Ascending aorta (tissue), 2 donors: ENCODE results near the gene BLOC1S5. TPM values are rescaled to one million over a fixed set of nuclear protein-coding genes. Genes with fewer than 3 reads are reported as not detected.

Source experiments
- DNase-seq, 2 donors: peaks; one replicate each; pipeline ENCODE4 v3.0.0-alpha.2; 2019; ENCODE audit warnings: low spot score in 2 of 2
- H3K27ac ChIP-seq, 2 donors: fragments of 200-600 bp; sonication (generic); one replicate each; pipeline ENCODE4 v1.5.1; 2016 to 2017; ENCODE audit warnings: mild to moderate bottlenecking in 1 of 2
- H3K27me3 ChIP-seq: fragments of 200-600 bp; sonication (generic); one replicate; pipeline ENCODE4 v1.5.1; 2017
- H3K36me3 ChIP-seq, 2 donors: fragments of 200-600 bp; sonication (generic); one replicate each; pipeline ENCODE4 v1.5.1; 2016
- H3K4me1 ChIP-seq, 2 donors: fragments of 200-600 bp; sonication (generic); one replicate each; pipeline ENCODE4 v1.5.1; 2016 to 2017; ENCODE audit warnings: mild to moderate bottlenecking in 1 of 2
- H3K4me3 ChIP-seq, 2 donors: fragments of 200-600 bp; sonication (generic); one replicate each; pipeline ENCODE4 v1.5.1; 2016 to 2017; ENCODE audit warnings: mild to moderate bottlenecking in 1 of 2
- H3K9me3 ChIP-seq, 2 donors: fragments of 200-600 bp; sonication (generic); one replicate each; pipeline ENCODE4 v1.5.1; 2016
- intact Hi-C: fragments of 100-400 bp; cut with DNase I; formaldehyde crosslinking; loops from one replicate; pipeline ENCODE4 v1.15.1; 2023
- total RNA-seq: library from RNA; depleted of rRNA; stranded (reverse); fragments of >200 nt; gene quantifications from one replicate; pipeline ENCODE4 v1.1.0, GENCODE V29; 2016
- TF ChIP-seq, protein P1 (sequence below), 3 experiments: fragments of 200-600 bp in 2 of 3; fragments of 450-650 bp in 1 of 3; sonication (generic) in 2 of 3; IDR thresholded peaks; one replicate each; pipeline ENCODE4 v1.5.1; 2016 to 2019; ENCODE audit warnings: antibody characterized with exemption in 3 of 3, mild to moderate bottlenecking in 1 of 3, moderate library complexity in 1 of 3

The BLOC1S5 gene
- total RNA-seq, 1 donor from 2014 or later = 13.3 TPM

DNA sequence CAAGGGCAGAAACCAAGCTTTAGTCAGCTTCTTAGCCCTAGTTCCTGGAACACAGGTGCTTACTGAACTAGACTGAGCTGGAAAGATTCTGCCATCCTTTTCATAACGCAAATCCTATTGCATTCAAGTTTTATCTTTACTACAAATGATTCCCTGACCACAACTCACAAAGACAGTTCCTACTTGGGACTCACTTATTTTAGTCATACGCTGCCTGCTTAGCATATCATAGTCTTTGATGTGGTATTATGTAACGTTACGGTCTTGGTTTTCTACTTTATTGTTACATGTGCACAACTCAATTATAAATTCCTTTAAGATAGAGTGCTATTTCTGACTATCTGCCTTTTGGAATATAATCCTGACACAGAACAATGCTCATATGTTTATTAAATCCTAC is 59.1 kb downstream of the BLOC1S5 start:
- no peaks in the 10 kb centered on the region for H3K4me1 ChIP-seq
- DNase-seq = no peak
- TF ChIP-seq, protein P1, sequence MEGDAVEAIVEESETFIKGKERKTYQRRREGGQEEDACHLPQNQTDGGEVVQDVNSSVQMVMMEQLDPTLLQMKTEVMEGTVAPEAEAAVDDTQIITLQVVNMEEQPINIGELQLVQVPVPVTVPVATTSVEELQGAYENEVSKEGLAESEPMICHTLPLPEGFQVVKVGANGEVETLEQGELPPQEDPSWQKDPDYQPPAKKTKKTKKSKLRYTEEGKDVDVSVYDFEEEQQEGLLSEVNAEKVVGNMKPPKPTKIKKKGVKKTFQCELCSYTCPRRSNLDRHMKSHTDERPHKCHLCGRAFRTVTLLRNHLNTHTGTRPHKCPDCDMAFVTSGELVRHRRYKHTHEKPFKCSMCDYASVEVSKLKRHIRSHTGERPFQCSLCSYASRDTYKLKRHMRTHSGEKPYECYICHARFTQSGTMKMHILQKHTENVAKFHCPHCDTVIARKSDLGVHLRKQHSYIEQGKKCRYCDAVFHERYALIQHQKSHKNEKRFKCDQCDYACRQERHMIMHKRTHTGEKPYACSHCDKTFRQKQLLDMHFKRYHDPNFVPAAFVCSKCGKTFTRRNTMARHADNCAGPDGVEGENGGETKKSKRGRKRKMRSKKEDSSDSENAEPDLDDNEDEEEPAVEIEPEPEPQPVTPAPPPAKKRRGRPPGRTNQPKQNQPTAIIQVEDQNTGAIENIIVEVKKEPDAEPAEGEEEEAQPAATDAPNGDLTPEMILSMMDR (IDR thresholded peaks at IDR 0.05) = no peak
- intact Hi-C loops = loop anchor here (5.0 kb wide), 1 partner anchor 283 kb away; no protein-coding TSS in a partner anchor
- no peaks in the 10 kb centered on the region for H3K9me3 ChIP-seq
- H3K27ac ChIP-seq = no peak overlapping the region
- no peak overlapping the region for H3K4me3 ChIP-seq
- peaks cover 0 to 5% of the 10 kb centered on the region in 2 donors for H3K36me3 ChIP-seq
- no peaks in the 10 kb centered on the region for H3K27me3 ChIP-seq

DNA sequence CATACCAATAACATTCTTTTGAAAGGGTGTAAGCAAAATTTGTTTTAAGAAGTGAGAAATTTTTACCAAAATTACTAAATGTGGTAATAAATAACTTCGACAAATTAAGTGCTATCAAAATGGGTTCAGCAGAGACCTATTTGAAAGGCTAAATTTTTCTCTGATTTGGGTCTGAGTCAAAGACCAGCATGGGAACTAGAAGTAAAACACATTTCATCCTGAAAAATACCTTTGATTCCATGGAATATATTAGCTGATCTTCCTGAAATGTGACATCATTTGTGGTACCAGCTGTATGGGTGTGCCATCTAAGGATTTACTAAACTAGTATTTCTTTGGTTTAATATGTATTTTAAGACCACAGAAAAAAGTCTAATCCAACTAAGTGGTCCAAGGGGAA is 63.6 kb downstream of the BLOC1S5 start:
- intact Hi-C loops = no loop called here
- Histone ChIP-seq H3K36me3 (no peaks in the 10 kb centered on the region), H3K27me3 (no peaks in the 10 kb centered on the region), H3K4me3 (no peak overlapping the region), H3K27ac (no peak overlapping the region), H3K9me3 (no peaks in the 10 kb centered on the region), H3K4me1 (no peaks in the 10 kb centered on the region)
- DNase-seq = no peak
- TF ChIP-seq, protein P1 (IDR thresholded peaks at IDR 0.05) = no peak

DNA sequence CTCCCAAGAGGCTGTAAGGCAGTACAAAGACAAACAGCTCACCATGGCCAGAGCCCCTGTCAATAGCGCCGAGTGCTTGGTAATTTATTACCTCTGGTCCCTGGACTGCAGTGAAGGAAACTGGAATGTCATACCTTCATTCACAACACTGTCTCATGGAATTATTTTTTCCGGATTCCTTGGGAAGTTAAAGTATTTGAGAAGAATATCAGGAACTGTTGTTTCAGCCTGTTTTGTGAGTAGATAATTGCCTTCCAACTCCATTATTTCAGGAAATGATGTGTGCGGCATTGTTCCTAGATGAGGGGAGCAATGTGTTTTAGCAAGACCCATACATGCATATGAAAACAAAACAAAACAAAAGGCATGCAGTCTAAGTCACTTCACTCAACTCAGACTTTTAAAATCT is 64.0 kb downstream of the BLOC1S5 start:
- Histone ChIP-seq H3K27ac (no peak overlapping the region), H3K4me3 (no peak overlapping the region), H3K4me1 (no peaks in the 10 kb centered on the region), H3K36me3 (no peaks in the 10 kb centered on the region), H3K27me3 (no peaks in the 10 kb centered on the region), H3K9me3 (no peaks in the 10 kb centered on the region)
- intact Hi-C loops = no loop called here
- TF ChIP-seq, protein P1 (IDR thresholded peaks at IDR 0.05) = no peak
- no peak for DNase-seq

DNA sequence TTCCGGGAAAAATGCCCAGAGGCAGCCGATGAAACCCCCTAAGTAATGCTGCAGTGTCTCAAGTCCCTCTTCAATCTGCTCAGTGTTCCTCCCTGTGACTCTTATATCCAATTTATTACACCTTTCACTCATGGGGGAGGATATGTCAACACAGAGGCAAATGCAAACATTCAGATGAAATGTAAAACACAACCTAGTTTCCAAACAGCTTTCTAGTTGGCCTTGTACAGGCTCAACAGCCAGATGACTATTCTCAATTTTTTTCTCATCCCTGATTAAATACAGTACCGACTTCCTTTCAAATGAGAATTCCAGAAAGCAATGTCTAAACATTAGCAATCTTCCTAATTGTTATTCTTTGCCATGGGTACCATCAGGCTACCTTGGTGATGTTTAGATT is 65.0 kb downstream of the BLOC1S5 start:
- intact Hi-C loops = no loop called here
- DNase-seq = no peak
- no peak overlapping the region for H3K4me3 ChIP-seq
- H3K36me3 ChIP-seq = no peaks in the 10 kb centered on the region
- TF ChIP-seq, protein P1 (IDR thresholded peaks at IDR 0.05) = no peak
- no peaks in the 10 kb centered on the region for H3K27me3 ChIP-seq
- H3K9me3 ChIP-seq = no peaks in the 10 kb centered on the region
- H3K4me1 ChIP-seq = no peaks in the 10 kb centered on the region
- no peak overlapping the region for H3K27ac ChIP-seq

DNA sequence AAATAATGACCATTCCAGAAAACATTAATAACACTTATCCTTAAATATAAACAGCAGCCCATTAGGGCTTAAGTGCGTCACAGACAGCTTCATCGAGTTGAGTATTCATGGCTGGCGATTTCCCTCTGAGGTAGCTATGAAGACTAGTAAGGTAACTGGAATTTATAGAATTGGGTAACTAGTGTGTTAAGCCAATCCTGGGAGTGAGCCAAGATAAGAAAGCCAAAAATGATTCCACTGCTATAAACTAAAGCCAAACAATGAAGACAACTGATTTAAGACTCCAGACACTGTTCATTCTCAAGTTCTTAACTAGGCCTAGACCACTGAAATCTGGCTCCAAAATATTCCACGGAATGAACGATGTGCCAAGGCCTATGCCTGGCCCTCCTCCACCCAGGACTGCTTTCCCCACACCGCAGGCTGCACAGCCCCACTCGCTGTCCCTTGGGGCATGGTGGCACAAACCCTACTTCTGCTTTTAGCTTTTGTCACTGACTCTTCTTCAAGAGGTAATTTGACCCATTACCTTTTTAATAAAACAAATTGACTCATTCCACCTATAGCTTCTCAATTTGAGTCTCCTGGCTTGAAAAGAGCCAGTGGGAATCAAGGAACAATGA is 66.0 kb downstream of the BLOC1S5 start:
- intact Hi-C loops = no loop called here
- H3K36me3 ChIP-seq = no peaks in the 10 kb centered on the region
- H3K27me3 ChIP-seq = no peaks in the 10 kb centered on the region
- H3K9me3 ChIP-seq = no peaks in the 10 kb centered on the region
- H3K4me3 ChIP-seq = no peak overlapping the region
- no peaks in the 10 kb centered on the region for H3K4me1 ChIP-seq
- H3K27ac ChIP-seq = no peak overlapping the region
- no peak for DNase-seq
- TF ChIP-seq, protein P1 (IDR thresholded peaks at IDR 0.05) = no peak

DNA sequence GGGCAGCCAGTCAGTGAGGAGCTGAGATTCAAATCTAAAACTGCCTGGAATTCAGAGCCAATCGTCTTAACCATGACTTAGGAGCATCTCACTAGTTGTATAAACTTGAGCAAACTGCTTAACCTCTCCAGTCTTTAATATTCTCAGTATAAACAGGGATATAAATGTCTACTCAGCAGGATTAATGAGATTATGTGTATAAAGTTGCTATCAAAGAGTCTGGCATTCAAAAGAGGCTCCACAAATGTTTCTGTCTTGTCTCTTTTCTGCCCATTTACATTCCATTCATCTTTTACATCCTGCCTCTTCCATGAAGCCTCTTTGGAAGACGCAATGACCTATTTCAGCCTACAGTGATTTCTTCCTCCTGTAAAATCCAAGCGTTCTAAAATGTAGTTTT is 66.9 kb downstream of the BLOC1S5 start:
- TF ChIP-seq, protein P1 (IDR thresholded peaks at IDR 0.05) = no peak
- no peaks in the 10 kb centered on the region for H3K4me1 ChIP-seq
- DNase-seq = no peak
- no peaks in the 10 kb centered on the region for H3K9me3 ChIP-seq
- no peaks in the 10 kb centered on the region for H3K27me3 ChIP-seq
- intact Hi-C loops = no loop called here
- no peak overlapping the region for H3K4me3 ChIP-seq
- no peaks in the 10 kb centered on the region for H3K36me3 ChIP-seq
- no peak overlapping the region for H3K27ac ChIP-seq
